ENCODE measurements around the gene CLOCK. TPM values are rescaled to one million over a fixed set of nuclear protein-coding genes. Genes with fewer than 3 reads are reported as not detected.

Gene CLOCK
- total and polyA plus RNA-seq, 2 of the 8 experiments (the other 6 are each of a cell fraction or from before 2014, with no cell fraction given) = 7.7 to 24.2 TPM

- no peak for FAIRE-seq
- Histone ChIP-seq H2BK120ac (replicated peaks; ENCODE audit: low read depth, low read length) (no peak overlapping the region), H4K20me1 (replicated peaks in 1 of 2; ENCODE audit: control insufficient read depth in 1 of 2, insufficient read depth in 2 of 2, low read length in 2 of 2) (no peaks in the 10 kb centered on the region), H3K4ac (replicated peaks; ENCODE audit: insufficient read length, low read depth, low read length) (no peak overlapping the region), H3K36me3 (ENCODE audit: control insufficient read depth in 2 of 4, insufficient read depth in 4 of 4, low read length in 3 of 4) (peaks cover 0 to 17% (median 5%) of the 10 kb centered on the region in 4 experiments; a peak in 3 of 8 replicates), H3K27ac (ENCODE audit: low read depth, low read length) (no peak overlapping the region), H3K9me3 (ENCODE audit: insufficient read depth in 2 of 2, low read depth in 1 of 2, low read length in 1 of 2) (no peaks in the 10 kb centered on the region), H3K14ac (ENCODE audit: insufficient read length) (no peak overlapping the region), H3K79me2 (ENCODE audit: control insufficient read depth in 1 of 2, insufficient read depth in 2 of 2, low read length in 2 of 2) (peaks cover 0 to 19% of the 10 kb centered on the region in 2 experiments; a peak in 2 of 4 replicates), H2BK20ac (ENCODE audit: low read length) (no peak overlapping the region), H3K4me1 (replicated peaks in 1 of 4; ENCODE audit: control insufficient read depth in 3 of 4, insufficient read depth in 4 of 4, low read length in 3 of 4) (no peaks in the 10 kb centered on the region), H3K4me2 (ENCODE audit: insufficient read depth in 1 of 2, low read depth in 2 of 2, low read length in 2 of 2) (no peak overlapping the region), H2AFZ (ENCODE audit: low read length) (no peak overlapping the region), H4K91ac (replicated peaks; ENCODE audit: insufficient read length, low read length) (no peak overlapping the region), H4K8ac (ENCODE audit: extremely low read depth, insufficient read depth, low read length) (no peak overlapping the region), H3K23ac (ENCODE audit: insufficient read length) (no peak overlapping the region), H3K9ac (replicated peaks in 1 of 4; ENCODE audit: extremely low read depth in 1 of 4, low read depth in 3 of 4, low read length in 3 of 4) (no peak overlapping the region), H3K56ac (replicated peaks; ENCODE audit: insufficient read length, low read depth, low read length) (no peak overlapping the region), H2BK5ac (ENCODE audit: low read depth, low read length) (no peak overlapping the region), H3K18ac (ENCODE audit: extremely low read depth, low read length) (no peak overlapping the region), H4K5ac (ENCODE audit: insufficient read length, low read depth, low read length) (no peak overlapping the region), H2BK12ac (ENCODE audit: low read depth, low read length) (no peak overlapping the region), H3K23me2 (ENCODE audit: low read depth, low read length) (peaks cover 2% of the 10 kb centered on the region; the same call in 1 of the 2 replicates), H3K27me3 (replicated peaks in 1 of 4; ENCODE audit: control insufficient read depth in 3 of 4, extremely low read depth in 1 of 4, insufficient read depth in 3 of 4, low read length in 3 of 4) (no peaks in the 10 kb centered on the region), H2AK5ac (ENCODE audit: low read depth, low read length) (no peak overlapping the region), H3K4me3 (ENCODE audit: extremely low read depth in 1 of 4, insufficient read depth in 2 of 4, low read depth in 3 of 4, low read length in 4 of 4) (no peak overlapping the region), H3K79me1 (ENCODE audit: low read depth, low read length) (no peaks in the 10 kb centered on the region), H2BK15ac (ENCODE audit: low read length) (no peak overlapping the region)
- 82% methylated on average over 3 of the region's 3 CpGs; no CpG with 5 or more reads in 1 of the 2 experiments for WGBS, 2 experiments (ENCODE audit: extremely low coverage in 1 of 2, insufficient coverage in 1 of 2, insufficient read length in 1 of 2, insufficient replicate concordance in 2 of 2, low coverage in 1 of 2, low lambda C conversion rate in 2 of 2, missing lambda C conversion rate in 1 of 2)
- ChIA-PET POLR2A (ENCODE audit: partially characterized antibody) (no interaction called here), CTCF (ENCODE audit: partially characterized antibody) (no interaction called here)
- DNase-seq (ENCODE audit: low read depth in 1 of 2, low spot score in 2 of 2) = no peak
- TF ChIP-seq RFX5 (IDR thresholded peaks at IDR 0.05; ENCODE audit: borderline replicate concordance, low read depth, low read length) (no peak), JUN (IDR thresholded peaks at IDR 0.05; ENCODE audit: low read depth, low read length) (no peak), GTF2F1 (IDR thresholded peaks at IDR 0.05; ENCODE audit: borderline replicate concordance, low read depth, low read length) (no peak), KDM1A (IDR thresholded peaks at IDR 0.05; ENCODE audit: borderline replicate concordance, low read length) (no peak), ATF2 (IDR thresholded peaks at IDR 0.05; ENCODE audit: low read length) (no peak), POLR2AphosphoS5 (IDR thresholded peaks at IDR 0.05; ENCODE audit: low read depth, low read length) (no peak), YY1 (IDR thresholded peaks at IDR 0.05; ENCODE audit: low read depth, low read length) (no peak)
Observed at GRCh38 chr4:55488716-55489115, 58.0 kb downstream of the CLOCK start.

All from H1 (cell line).